ENCODE data around the gene NRG3. TPM values are rescaled to one million over a fixed set of nuclear protein-coding genes. Genes with fewer than 3 reads are reported as not detected.

NRG3 gene
- total and polyA plus RNA-seq, 2 of the 8 experiments (the other 6 are each of a cell fraction or from before 2014, with no cell fraction given) = 4.2 to 5.0 TPM

DNA sequence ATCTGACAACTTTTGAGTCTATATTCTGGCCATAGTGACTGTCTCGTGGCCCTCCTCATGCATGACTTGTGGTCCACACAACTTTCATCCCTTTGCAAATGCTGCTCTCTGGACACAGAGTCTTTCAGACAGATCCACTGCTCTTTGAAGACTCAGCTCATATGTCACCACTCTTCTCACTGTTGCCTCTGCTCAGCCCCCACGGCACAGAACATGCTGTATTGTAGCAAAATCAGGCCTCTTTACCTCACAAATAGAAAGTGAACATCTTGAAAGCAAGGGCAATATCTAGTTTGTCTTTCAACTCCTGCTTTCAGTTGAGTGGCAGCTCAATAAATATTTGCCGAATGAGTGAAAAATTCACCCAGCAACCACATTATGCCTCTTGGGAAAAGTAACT, 443.5 kb downstream of the NRG3 start:
- Histone ChIP-seq H3K9me3 (ENCODE audit: insufficient read depth in 2 of 2, low read depth in 1 of 2, low read length in 1 of 2) (no peaks in the 10 kb centered on the region), H3K4me1 (replicated peaks in 1 of 4; ENCODE audit: control insufficient read depth in 3 of 4, insufficient read depth in 4 of 4, low read length in 3 of 4) (peaks cover 0 to 6% (median 2%) of the 10 kb centered on the region in 4 experiments; a peak in 4 of 7 replicates), H2BK15ac (ENCODE audit: low read length) (no peak overlapping the region), H3K4me3 (ENCODE audit: extremely low read depth in 1 of 4, insufficient read depth in 2 of 4, low read depth in 3 of 4, low read length in 4 of 4) (no peak overlapping the region), H2BK5ac (ENCODE audit: low read depth, low read length) (no peak overlapping the region), H3K18ac (ENCODE audit: extremely low read depth, low read length) (no peak overlapping the region), H3K27me3 (replicated peaks in 1 of 4; ENCODE audit: control insufficient read depth in 3 of 4, extremely low read depth in 1 of 4, insufficient read depth in 3 of 4, low read length in 3 of 4) (no peaks in the 10 kb centered on the region), H3K79me1 (ENCODE audit: low read depth, low read length) (no peaks in the 10 kb centered on the region), H3K79me2 (ENCODE audit: control insufficient read depth in 1 of 2, insufficient read depth in 2 of 2, low read length in 2 of 2) (no peaks in the 10 kb centered on the region), H2AFZ (ENCODE audit: low read length) (no peak overlapping the region), H3K4me2 (ENCODE audit: insufficient read depth in 1 of 2, low read depth in 2 of 2, low read length in 2 of 2) (no peak overlapping the region), H3K56ac (replicated peaks; ENCODE audit: insufficient read length, low read depth, low read length) (no peak overlapping the region), H3K4ac (replicated peaks; ENCODE audit: insufficient read length, low read depth, low read length) (no peak overlapping the region), H3K23me2 (ENCODE audit: low read depth, low read length) (no peaks in the 10 kb centered on the region), H3K27ac (ENCODE audit: low read depth, low read length) (no peak overlapping the region), H2AK5ac (ENCODE audit: low read depth, low read length) (no peak overlapping the region), H4K8ac (ENCODE audit: extremely low read depth, insufficient read depth, low read length) (no peak overlapping the region), H3K23ac (ENCODE audit: insufficient read length) (no peak overlapping the region), H4K20me1 (replicated peaks in 1 of 2; ENCODE audit: control insufficient read depth in 1 of 2, insufficient read depth in 2 of 2, low read length in 2 of 2) (no peaks in the 10 kb centered on the region), H2BK12ac (ENCODE audit: low read depth, low read length) (no peak overlapping the region), H2BK20ac (ENCODE audit: low read length) (no peak overlapping the region), H4K5ac (ENCODE audit: insufficient read length, low read depth, low read length) (no peak overlapping the region), H3K36me3 (ENCODE audit: control insufficient read depth in 2 of 4, insufficient read depth in 4 of 4, low read length in 3 of 4) (no peaks in the 10 kb centered on the region), H3K14ac (ENCODE audit: insufficient read length) (no peak overlapping the region), H3K9ac (replicated peaks in 1 of 4; ENCODE audit: extremely low read depth in 1 of 4, low read depth in 3 of 4, low read length in 3 of 4) (no peak overlapping the region), H2BK120ac (replicated peaks; ENCODE audit: low read depth, low read length) (no peak overlapping the region), H4K91ac (replicated peaks; ENCODE audit: insufficient read length, low read length) (no peak overlapping the region)
- POLR2A ChIA-PET (ENCODE audit: partially characterized antibody) = interaction anchor here (1.1 kb wide), 1 partner anchor 23 kb away, joined by 3 read pairs; no protein-coding TSS in a partner anchor
- WGBS, 2 experiments (ENCODE audit: extremely low coverage in 1 of 2, insufficient coverage in 1 of 2, insufficient read length in 1 of 2, insufficient replicate concordance in 2 of 2, low coverage in 1 of 2, low lambda C conversion rate in 2 of 2, missing lambda C conversion rate in 1 of 2) = 90% methylated on average over 3 of the region's 3 CpGs; no CpG with 5 or more reads in 1 of the 2 experiments
- CTCF ChIA-PET (ENCODE audit: partially characterized antibody) = interaction anchor here (1.1 kb wide), 1 partner anchor 169 kb away, joined by 3 read pairs; no protein-coding TSS in a partner anchor
- no peak for TF ChIP-seq NRF1 (IDR thresholded peaks at IDR 0.05; ENCODE audit: low read depth, low read length)
- TF ChIP-seq TAF7 (optimal IDR thresholded peaks at IDR 0.05; ENCODE audit: borderline replicate concordance, low read depth, low read length) = no peak
- TF ChIP-seq, protein P1, sequence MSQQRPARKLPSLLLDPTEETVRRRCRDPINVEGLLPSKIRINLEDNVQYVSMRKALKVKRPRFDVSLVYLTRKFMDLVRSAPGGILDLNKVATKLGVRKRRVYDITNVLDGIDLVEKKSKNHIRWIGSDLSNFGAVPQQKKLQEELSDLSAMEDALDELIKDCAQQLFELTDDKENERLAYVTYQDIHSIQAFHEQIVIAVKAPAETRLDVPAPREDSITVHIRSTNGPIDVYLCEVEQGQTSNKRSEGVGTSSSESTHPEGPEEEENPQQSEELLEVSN (IDR thresholded peaks at IDR 0.05) = no peak
- no peak for TF ChIP-seq GABPA (IDR thresholded peaks at IDR 0.05; ENCODE audit: borderline replicate concordance, insufficient read depth, low read length)
- no peak for TF ChIP-seq NANOG (IDR thresholded peaks at IDR 0.05; ENCODE audit: insufficient read depth, low read depth, low read length, poor library complexity, severe bottlenecking)
- no peak for TF ChIP-seq YY1 (IDR thresholded peaks at IDR 0.05; ENCODE audit: low read depth, low read length)
- no peak for TF ChIP-seq SUZ12 (IDR thresholded peaks at IDR 0.05; ENCODE audit: low read length)
- no peak for TF ChIP-seq SAP30 (IDR thresholded peaks at IDR 0.05; ENCODE audit: insufficient read depth, insufficient replicate concordance, low read length)
- TF ChIP-seq CEBPB (IDR thresholded peaks at IDR 0.05; ENCODE audit: low read depth, low read length) = no peak
- TF ChIP-seq BACH1 (IDR thresholded peaks at IDR 0.05; ENCODE audit: low read length) = no peak
- no peak for TF ChIP-seq FOSL1 (IDR thresholded peaks at IDR 0.05; ENCODE audit: insufficient read depth, low read depth, low read length)
- TF ChIP-seq EGR1 (IDR thresholded peaks at IDR 0.05; ENCODE audit: borderline replicate concordance, low read depth, low read length) = no peak
- no peak for FAIRE-seq
- no peak for DNase-seq (ENCODE audit: low read depth in 1 of 2, low spot score in 2 of 2)
